ENCODE measurements around the gene PGBD4. TPM values are rescaled to one million over a fixed set of nuclear protein-coding genes. Genes with fewer than 3 reads are reported as not detected.

Gene PGBD4
- total and polyA plus RNA-seq, 2 of the 13 experiments (the other 11 are each of a cell fraction or from before 2014, with no cell fraction given), result 1.4 to 1.7 TPM

GRCh38 chr15:34059476-34059875 is 42.4 kb upstream of the PGBD4 start:
- no TSS peak for BruUV-seq (replicated peaks)
- Histone ChIP-seq H4K20me1 (ENCODE audit: insufficient read depth, low read length) (no peaks in the 10 kb centered on the region), H3K36me3 (replicated peaks in 1 of 2; ENCODE audit: control insufficient read depth in 1 of 2, insufficient read depth in 2 of 2, low read length in 2 of 2) (no peaks in the 10 kb centered on the region), H3K27me3 (ENCODE audit: control insufficient read depth in 1 of 2, insufficient read depth in 2 of 2, low read length in 2 of 2) (no peaks in the 10 kb centered on the region), H3K9me3 (ENCODE audit: low read length) (no peaks in the 10 kb centered on the region), H3K4me1 (ENCODE audit: insufficient read depth, low read length) (peaks cover 8% of the 10 kb centered on the region; the same call in 1 of the 2 replicates), H3K4me3 (replicated peaks in 1 of 3; ENCODE audit: insufficient read depth in 1 of 3, low read depth in 2 of 3, low read length in 3 of 3) (no peak overlapping the region), H3K9ac (ENCODE audit: insufficient read depth, low read depth, low read length) (no peak overlapping the region), H2AFZ (ENCODE audit: low read length) (no peak overlapping the region), H3K27ac (ENCODE audit: extremely low read length, insufficient read depth, low read length) (no peak overlapping the region), H3K79me2 (ENCODE audit: insufficient read depth, low read length) (no peaks in the 10 kb centered on the region), H3K4me2 (ENCODE audit: low read depth, low read length) (no peak overlapping the region)
- DNase-seq (ENCODE audit: low spot score) (no peak), ATAC-seq (no peak), FAIRE-seq (no peak)
- ChIA-PET POLR2A (no interaction called here), CTCF (ENCODE audit: low intra/inter-chr PET ratio, low total read pairs) (no interaction called here)
- TF ChIP-seq SNAPC5 (CRISPR knock-in tag; IDR thresholded peaks at IDR 0.05; ENCODE audit: borderline replicate concordance) (no peak), MAFK (conservative IDR thresholded peaks at IDR 0.05 in 1 of 2, IDR thresholded peaks at IDR 0.05 in 1 of 2; ENCODE audit: low read length in 2 of 2) (peak in 1 of 2 experiments; percentile 55; a peak in 2 of 4 replicates), MAFF (IDR thresholded peaks at IDR 0.05; ENCODE audit: low read depth, low read length) (0 out of 2 replicates have a peak, but pooled peaks have one; percentile 33)
- WGBS (ENCODE audit: low lambda C conversion rate), result 0% methylated on average over 2 of the region's 2 CpGs
- intact Hi-C loops (cut with micrococcal nuclease; ENCODE audit: unreplicated experiment) (loop anchor here (5.0 kb wide), 1 partner anchor 58 kb away; no protein-coding TSS in a partner anchor), in situ Hi-C loops (cut with HindIII; ENCODE audit: extremely low pct_ligation_motif_present, low pct_unique_long_range_greater_than_20kb) (loop anchor here (25.0 kb wide), 2 partner anchors 303 to 528 kb away; partner anchors contain the start of genes GOLGA8B and LPCAT4)

- 0 out of 2 replicates have a peak, but pooled peaks have one; percentile 7 for TF ChIP-seq MNT (IDR thresholded peaks at IDR 0.05)
- TF ChIP-seq ZNF414 (CRISPR knock-in tag; IDR thresholded peaks at IDR 0.05), result no peak
- TF ChIP-seq ZNF343 (CRISPR knock-in tag; IDR thresholded peaks at IDR 0.05), result no peak
- no peak for TF ChIP-seq ZNF768 (CRISPR knock-in tag; IDR thresholded peaks at IDR 0.05)
- intact Hi-C loops (cut with micrococcal nuclease; ENCODE audit: unreplicated experiment) (loop anchor here (5.0 kb wide), 1 partner anchor 57 kb away; no protein-coding TSS in a partner anchor), in situ Hi-C loops (cut with HindIII; ENCODE audit: extremely low pct_ligation_motif_present, low pct_unique_long_range_greater_than_20kb) (loop anchor here (25.0 kb wide), 2 partner anchors 302 to 527 kb away; partner anchors contain the start of genes GOLGA8B and LPCAT4)
- no TSS peak for BruUV-seq (replicated peaks)
- no peak overlapping the region for H3K4me3 ChIP-seq (replicated peaks in 1 of 3; ENCODE audit: insufficient read depth in 1 of 3, low read depth in 2 of 3, low read length in 3 of 3)
- H3K36me3 ChIP-seq (replicated peaks in 1 of 2; ENCODE audit: control insufficient read depth in 1 of 2, insufficient read depth in 2 of 2, low read length in 2 of 2), result no peaks in the 10 kb centered on the region
- WGBS (ENCODE audit: low lambda C conversion rate), result 2% methylated on average over 3 of the region's 3 CpGs
- DNase-seq (ENCODE audit: low spot score) (no peak), FAIRE-seq (no peak), ATAC-seq (no peak)
- H3K4me1 ChIP-seq (ENCODE audit: insufficient read depth, low read length), result peaks cover 8% of the 10 kb centered on the region; the same call in 1 of the 2 replicates
- H3K9me3 ChIP-seq (ENCODE audit: low read length), result no peaks in the 10 kb centered on the region
- POLR2A ChIA-PET, result no interaction called here
- no peaks in the 10 kb centered on the region for H4K20me1 ChIP-seq (ENCODE audit: insufficient read depth, low read length)
- no peak overlapping the region for H2AFZ ChIP-seq (ENCODE audit: low read length)
- H3K79me2 ChIP-seq (ENCODE audit: insufficient read depth, low read length), result no peaks in the 10 kb centered on the region
- CTCF ChIA-PET (ENCODE audit: low intra/inter-chr PET ratio, low total read pairs), result no interaction called here
- H3K27me3 ChIP-seq (ENCODE audit: control insufficient read depth in 1 of 2, insufficient read depth in 2 of 2, low read length in 2 of 2), result no peaks in the 10 kb centered on the region
- no peak overlapping the region for H3K27ac ChIP-seq (ENCODE audit: extremely low read length, insufficient read depth, low read length)
- no peak overlapping the region for H3K4me2 ChIP-seq (ENCODE audit: low read depth, low read length)
- H3K9ac ChIP-seq (ENCODE audit: insufficient read depth, low read depth, low read length), result no peak overlapping the region
Observed at GRCh38 chr15:34059946-34060345, 41.9 kb upstream of the PGBD4 start.

Measured in HepG2 (cell line).